ENCODE results near the gene SV2C. TPM values are rescaled to one million over a fixed set of nuclear protein-coding genes. Genes with fewer than 3 reads are reported as not detected.

The SV2C gene
- total RNA-seq, 1 experiment from 2014 or later = not detected

- TF ChIP-seq SIN3A (IDR thresholded peaks at IDR 0.05; ENCODE audit: low read depth) (no peak), POLR2A (IDR thresholded peaks at IDR 0.05; ENCODE audit: borderline replicate concordance, extremely low read depth, insufficient read depth, insufficient read length) (no peak), CBX3 (IDR thresholded peaks at IDR 0.05; ENCODE audit: low read depth) (no peak), CEBPB (IDR thresholded peaks at IDR 0.05; ENCODE audit: low read depth) (no peak), YY1 (IDR thresholded peaks at IDR 0.05; ENCODE audit: extremely low read depth, insufficient replicate concordance, low read depth, low read length) (no peak), SRF (IDR thresholded peaks at IDR 0.05; ENCODE audit: low read depth) (no peak)
- Histone ChIP-seq H4K20me1 (ENCODE audit: insufficient read depth) (no peaks in the 10 kb centered on the region), H3K27me3 (ENCODE audit: insufficient read depth, low read length) (peaks cover 31% of the 10 kb centered on the region), H3K9ac (ENCODE audit: low read length) (no peak overlapping the region), H3K4me1 (ENCODE audit: control insufficient read depth in 1 of 2, insufficient read depth in 2 of 2, low read length in 2 of 2) (no peaks in the 10 kb centered on the region), H2AFZ (ENCODE audit: low read depth, low read length, poor library complexity, severe bottlenecking) (no peak overlapping the region), H3K4me2 (ENCODE audit: low read length) (no peak overlapping the region), H3K36me3 (ENCODE audit: control insufficient read depth in 1 of 2, insufficient read depth in 2 of 2, low read length in 2 of 2) (no peaks in the 10 kb centered on the region), H3K27ac (ENCODE audit: low read depth, low read length) (no peak overlapping the region), H3K4me3 (replicated peaks in 1 of 2; ENCODE audit: low read depth in 1 of 2, low read length in 2 of 2) (no peak overlapping the region), H3K9me2 (ENCODE audit: insufficient read depth) (no peaks in the 10 kb centered on the region), H3K9me3 (ENCODE audit: control insufficient read depth in 1 of 2, insufficient read depth in 1 of 2, low read depth in 1 of 2, low read length in 2 of 2) (no peaks in the 10 kb centered on the region), H3K79me2 (ENCODE audit: insufficient read depth, low read length) (no peaks in the 10 kb centered on the region)
- ChIA-PET CTCF (no interaction called here), RAD21 (ENCODE audit: low non-redundant PET in 1 of 2, low total read pairs in 2 of 2, uncharacterized antibody in 2 of 2, unreplicated experiment in 2 of 2) (no interaction called here), POLR2A (no interaction called here)
- DNase-seq (ENCODE audit: low read depth, low spot score) = no peak
- BruUV-seq (replicated peaks) = no TSS peak
- intact Hi-C loops (cut with micrococcal nuclease) = no loop called here
- ATAC-seq = no peak
Observed at GRCh38 chr5:76269932-76270610, 186.9 kb downstream of the SV2C start.

DNA sequence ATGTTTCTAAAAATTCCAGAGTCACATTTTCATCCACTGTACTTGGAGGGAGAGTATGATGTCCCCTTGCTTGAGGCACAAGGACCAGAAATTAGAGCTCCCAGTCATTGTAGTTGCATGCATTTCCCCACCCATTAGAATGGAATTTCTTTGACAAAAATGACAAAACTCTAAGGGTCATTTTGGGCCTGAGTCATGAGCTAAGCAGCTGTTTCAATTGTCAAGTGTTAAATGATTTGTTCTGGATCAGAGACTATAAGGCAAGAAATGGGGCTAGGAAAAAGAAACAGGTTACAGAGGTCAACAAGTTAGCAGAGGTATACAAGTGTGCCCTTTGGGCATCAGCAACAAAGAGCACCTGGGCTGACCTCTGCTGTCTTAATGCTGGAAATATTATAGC, 188.7 kb downstream of the SV2C start:
- no peak for ATAC-seq
- intact Hi-C loops (cut with micrococcal nuclease) = no loop called here

More for the DNA sequence above, 188.7 kb downstream of the SV2C start:
- no TSS peak for BruUV-seq (replicated peaks)
- Histone ChIP-seq H3K27ac (ENCODE audit: low read depth, low read length) (no peak overlapping the region), H3K4me3 (replicated peaks in 1 of 2; ENCODE audit: low read depth in 1 of 2, low read length in 2 of 2) (no peak overlapping the region), H3K9me2 (ENCODE audit: insufficient read depth) (no peaks in the 10 kb centered on the region), H2AFZ (ENCODE audit: low read depth, low read length, poor library complexity, severe bottlenecking) (no peak overlapping the region), H3K4me2 (ENCODE audit: low read length) (no peak overlapping the region), H3K36me3 (ENCODE audit: control insufficient read depth in 1 of 2, insufficient read depth in 2 of 2, low read length in 2 of 2) (no peaks in the 10 kb centered on the region), H3K27me3 (ENCODE audit: insufficient read depth, low read length) (peaks cover 31% of the 10 kb centered on the region), H3K4me1 (ENCODE audit: control insufficient read depth in 1 of 2, insufficient read depth in 2 of 2, low read length in 2 of 2) (no peaks in the 10 kb centered on the region), H3K9me3 (ENCODE audit: control insufficient read depth in 1 of 2, insufficient read depth in 1 of 2, low read depth in 1 of 2, low read length in 2 of 2) (no peaks in the 10 kb centered on the region), H3K79me2 (ENCODE audit: insufficient read depth, low read length) (no peaks in the 10 kb centered on the region), H4K20me1 (ENCODE audit: insufficient read depth) (no peaks in the 10 kb centered on the region), H3K9ac (ENCODE audit: low read length) (no peak overlapping the region)
- POLR2A ChIA-PET = no interaction called here
- no peak for DNase-seq (ENCODE audit: low read depth, low spot score)
- no peak for TF ChIP-seq ZFX (IDR thresholded peaks at IDR 0.05)
- no peak for TF ChIP-seq SP1 (IDR thresholded peaks at IDR 0.05; ENCODE audit: low read depth)
- no peak for TF ChIP-seq POLR2AphosphoS5 (IDR thresholded peaks at IDR 0.05; ENCODE audit: low read depth, low read length)
- no peak for TF ChIP-seq EGR1 (IDR thresholded peaks at IDR 0.05; ENCODE audit: low read depth)
- no peak for TF ChIP-seq ZNF274 (IDR thresholded peaks at IDR 0.05; ENCODE audit: low read depth, low read length)
- no peak for TF ChIP-seq FOSL1 (IDR thresholded peaks at IDR 0.05; ENCODE audit: low read depth)
- TF ChIP-seq, protein P1, sequence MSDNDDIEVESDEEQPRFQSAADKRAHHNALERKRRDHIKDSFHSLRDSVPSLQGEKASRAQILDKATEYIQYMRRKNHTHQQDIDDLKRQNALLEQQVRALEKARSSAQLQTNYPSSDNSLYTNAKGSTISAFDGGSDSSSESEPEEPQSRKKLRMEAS (IDR thresholded peaks at IDR 0.05) = no peak
- no peak for TF ChIP-seq EZH2 (IDR thresholded peaks at IDR 0.05)
- no peak for TF ChIP-seq EZH2phosphoT487 (IDR thresholded peaks at IDR 0.05; ENCODE audit: borderline replicate concordance)
- TF ChIP-seq ATF3 (IDR thresholded peaks at IDR 0.05) = no peak
- TF ChIP-seq SRF (IDR thresholded peaks at IDR 0.05; ENCODE audit: low read depth) = no peak
- no peak for TF ChIP-seq SIN3A (IDR thresholded peaks at IDR 0.05; ENCODE audit: low read depth)
- TF ChIP-seq TCF7L2 (IDR thresholded peaks at IDR 0.05; ENCODE audit: borderline replicate concordance, extremely low read depth, insufficient read depth, insufficient read length) = no peak
- CTCF ChIA-PET = interaction anchor here (2.1 kb wide), 1 partner anchor 15 kb away, joined by 6 read pairs; no protein-coding TSS in a partner anchor
- RAD21 ChIA-PET (ENCODE audit: low non-redundant PET in 1 of 2, low total read pairs in 2 of 2, uncharacterized antibody in 2 of 2, unreplicated experiment in 2 of 2) = no interaction called here

Data from HCT116 (cell line).